HepG2 (cell line): ENCODE data around the gene ZIM2. TPM values are rescaled to one million over a fixed set of nuclear protein-coding genes. Genes with fewer than 3 reads are reported as not detected.

ENCODE experiments used
- ATAC-seq: fragments of 200-7000 bp; cut with Tn5 transposase; 3 replicates; pipeline ENCODE4 v1.9.1; 2020; ENCODE audit warnings: mild to moderate bottlenecking, moderate library complexity
- BruUV-seq: library from RNA; stranded (reverse); fragments of 400-500 nt; replicated peaks from 2 replicates; lab custom pipeline; 2021; lab: Mats Ljungman, UMichigan
- CTCF ChIA-PET: fragments of 300-600 bp; formaldehyde crosslinking; extraction: SDS; loops from one replicate; lab custom pipeline; 2021; ENCODE audit warnings: low total read pairs, inconsistent platforms, low intra/inter-chr PET ratio; lab: Yijun Ruan, JAX
- POLR2A ChIA-PET: fragments of 350-600 bp; sonication (Branson Sonifier 250); formaldehyde crosslinking; loops from one replicate; lab custom pipeline; 2020; ENCODE audit warnings: antibody characterized with exemption, inconsistent platforms; lab: Yijun Ruan, JAX
- DNase-seq: peaks from one replicate; pipeline ENCODE4 v3.0.0-alpha.2; 2015; ENCODE audit warnings: low spot score
- FAIRE-seq: peaks from 3 replicates; lab custom pipeline; 2011; peaks lifted over from hg19 to GRCh38; lab: Jason Lieb, UNC
- H2AFZ ChIP-seq: one replicate; pipeline ENCODE4 v1.6.1; 2011; ENCODE audit warnings: low read length, inconsistent platforms
- H3K27ac ChIP-seq: fragments of 300-600 bp; 3 replicates; pipeline ENCODE4 v1.8.0; 2011; ENCODE audit warnings: mixed run types, mild to moderate bottlenecking, mixed read lengths, low read length, inconsistent platforms; ENCODE audit not compliant: insufficient read depth; ENCODE audit errors: extremely low read length
- H3K27me3 ChIP-seq, 2 experiments: fragments of 200-600 bp in 1 of 2; 2 replicates in 1 of 2; 3 replicates in 1 of 2; pipeline versions ENCODE4 v1.6.0 to v1.8.0; 2011; ENCODE audit warnings: low read length in 2 of 2, mild to moderate bottlenecking in 2 of 2, moderate library complexity in 2 of 2, inconsistent platforms in 1 of 2; ENCODE audit not compliant: insufficient read depth in 2 of 2, control insufficient read depth in 1 of 2
- H3K36me3 ChIP-seq, 2 experiments: fragments of 200-600 bp in 1 of 2; replicated peaks in 1 of 2; 2 replicates in 1 of 2; 3 replicates in 1 of 2; pipeline versions ENCODE4 v1.5.1 to v1.8.0; 2011; ENCODE audit warnings: low read length in 2 of 2, inconsistent platforms in 1 of 2; ENCODE audit not compliant: insufficient read depth in 2 of 2, control insufficient read depth in 1 of 2
- H3K4me1 ChIP-seq: 2 replicates; pipeline ENCODE4 v1.5.1; 2012; ENCODE audit warnings: low read length, inconsistent platforms; ENCODE audit not compliant: insufficient read depth
- H3K4me2 ChIP-seq: 2 replicates; pipeline ENCODE4 v1.6.0; 2011; ENCODE audit warnings: low read depth, low read length, inconsistent platforms
- H3K4me3 ChIP-seq, 3 experiments: fragments of 200-600 bp in 1 of 3; sonication (generic), shearing (Covaris generic) in 1 of 3; replicated peaks in 1 of 3; 2 replicates each; pipeline ENCODE4 v1.5.1; 2011 to 2016; ENCODE audit warnings: low read length in 3 of 3, inconsistent platforms in 2 of 3, low read depth in 2 of 3, mild to moderate bottlenecking in 2 of 3, control low read depth in 1 of 3, mixed read lengths in 1 of 3; ENCODE audit not compliant: insufficient read depth in 1 of 3
- H3K79me2 ChIP-seq: one replicate; pipeline ENCODE4 v1.6.1; 2011; ENCODE audit warnings: low read length, inconsistent platforms; ENCODE audit not compliant: insufficient read depth
- H3K9ac ChIP-seq: 2 replicates; pipeline ENCODE4 v1.6.0; 2011; ENCODE audit warnings: mild to moderate bottlenecking, low read depth, low read length, inconsistent platforms; ENCODE audit not compliant: insufficient read depth
- H3K9me3 ChIP-seq: 2 replicates; pipeline ENCODE4 v1.5.1; 2012; ENCODE audit warnings: mild to moderate bottlenecking, low read length
- H4K20me1 ChIP-seq: 2 replicates; pipeline ENCODE4 v1.6.0; 2011; ENCODE audit warnings: inconsistent platforms, mild to moderate bottlenecking, low read length, moderate library complexity; ENCODE audit not compliant: insufficient read depth
- EHMT2 ChIP-seq: fragments of 200-600 bp; sonication (generic); IDR thresholded peaks from 2 replicates; pipeline ENCODE4 v1.7.0; 2017; ENCODE audit warnings: antibody characterized with exemption, low read depth, low read length, borderline replicate concordance
- KLF6 ChIP-seq: IDR thresholded peaks from 2 replicates; pipeline ENCODE4 v1.8.0; 2016; ENCODE audit warnings: missing biosample characterization, missing genetic modification reagents
- MIER2 ChIP-seq: IDR thresholded peaks from 2 replicates; pipeline ENCODE4 v1.6.1; 2016; ENCODE audit warnings: missing biosample characterization, missing genetic modification reagents
- NR2F6 ChIP-seq, 2 experiments: IDR thresholded peaks; 2 replicates each; pipeline ENCODE4 v1.6.1; 2016; ENCODE audit warnings: antibody characterized with exemption in 1 of 2, mild to moderate bottlenecking in 1 of 2
- PAF1 ChIP-seq: IDR thresholded peaks from 2 replicates; pipeline ENCODE4 v1.6.1; 2016; ENCODE audit warnings: missing genetic modification reagents, missing compliant biosample characterization
- PBX2 ChIP-seq: IDR thresholded peaks from 2 replicates; pipeline ENCODE4 v1.6.1; 2016; ENCODE audit warnings: control low read depth
- RARA ChIP-seq: IDR thresholded peaks from 2 replicates; pipeline ENCODE4 v1.6.1; 2016; ENCODE audit warnings: missing genetic modification reagents, missing compliant biosample characterization
- REST ChIP-seq, 2 experiments: IDR thresholded peaks; 2 replicates each; pipeline ENCODE4 v1.6.1; 2011 to 2012; ENCODE audit warnings: low read length in 2 of 2, borderline replicate concordance in 1 of 2, low read depth in 1 of 2, mild to moderate bottlenecking in 1 of 2, moderate library complexity in 1 of 2
- SAP130 ChIP-seq: IDR thresholded peaks from 2 replicates; pipeline ENCODE4 v1.6.1; 2016; ENCODE audit warnings: low read depth
- THAP11 ChIP-seq: IDR thresholded peaks from 2 replicates; pipeline ENCODE4 v1.6.1; 2016; ENCODE audit warnings: missing biosample characterization, missing genetic modification reagents
- ZBTB25 ChIP-seq: IDR thresholded peaks from 2 replicates; pipeline ENCODE4 v1.6.1; 2018; ENCODE audit warnings: missing genetic modification reagents
- ZNF280D ChIP-seq: sonication (generic); formaldehyde crosslinking; IDR thresholded peaks from 2 replicates; pipeline ENCODE4 v1.5.1; 2020; ENCODE audit warnings: mild to moderate bottlenecking, missing genetic modification reagents
- ZNF580 ChIP-seq: IDR thresholded peaks from 2 replicates; pipeline ENCODE4 v1.6.1; 2016; ENCODE audit warnings: low read depth, borderline replicate concordance
- ZSCAN9 ChIP-seq: IDR thresholded peaks from 2 replicates; pipeline ENCODE4 v1.6.1; 2016; ENCODE audit warnings: borderline replicate concordance
- WGBS: methylation state at CpG from one replicate; pipeline ENCODE4 v1.1.6; 2017; ENCODE audit warnings: low lambda C conversion rate; 5-methylcytosine and 5-hydroxymethylcytosine counted together
- in situ Hi-C: cut with HindIII; loops from 2 replicates; pipeline ENCODE4 v1.10.0; 2017; ENCODE audit warnings: low pct_unique_long_range_greater_than_20kb; ENCODE audit not compliant: extremely low pct_ligation_motif_present
- intact Hi-C: fragments of 100-400 bp; cut with micrococcal nuclease; formaldehyde crosslinking; loops from one replicate; pipeline ENCODE4 v1.10.0; 2022; ENCODE audit not compliant: unreplicated experiment
- polyA plus RNA-seq, 8 experiments: library from polyadenylated mRNA; depleted of rRNA in 3 of 8; stranded (reverse) in 7 of 8; unstranded in 1 of 8; fragments of >200 nt; fragmentation: Illumina TruSeq in 4 of 8; extraction: Trizol in 4 of 8; gene quantifications; 2 replicates each; pipeline versions ENCODE4 v1.2.1 to v1.2.3, GENCODE V29; 2011 to 2016; ENCODE audit warnings: low read depth in 4 of 8, missing spikeins in 1 of 8, mixed read lengths in 1 of 8; ENCODE audit not compliant: insufficient read depth in 1 of 8
- total RNA-seq, 5 experiments: library from RNA; depleted of rRNA; stranded (reverse); fragments of >200 nt; fragmentation: Illumina TruSeq; extraction: Trizol; gene quantifications; 2 replicates each; pipeline ENCODE4 v1.2.3, GENCODE V29; 2016; ENCODE audit warnings: low read depth in 1 of 5

Gene ZIM2
- total and polyA plus RNA-seq, 2 of the 13 experiments (the other 11 are each of a cell fraction or from before 2014, with no cell fraction given), result 7.2 to 10.3 TPM

- TF ChIP-seq ZBTB25 (CRISPR knock-in tag), result no peak
- peak; percentile 46; the same call in 1 of the 2 replicates for TF ChIP-seq NR2F6 (IDR thresholded peaks at IDR 0.05)
- 0 out of 2 replicates have a peak, but pooled peaks have one; percentile 25 for TF ChIP-seq NR2F6 (CRISPR knock-in tag; IDR thresholded peaks at IDR 0.05)
- 0 out of 2 replicates have a peak, but pooled peaks have one; percentile 30 for TF ChIP-seq THAP11 (CRISPR knock-in tag)
- 0 out of 2 replicates have a peak, but pooled peaks have one; percentile 38 for TF ChIP-seq KLF6 (CRISPR knock-in tag)
- peak; percentile 97 for TF ChIP-seq MIER2 (CRISPR knock-in tag)
- TF ChIP-seq SAP130 (CRISPR knock-in tag), result peak; percentile 27; the same call in 1 of the 2 replicates
- TF ChIP-seq PBX2 (CRISPR knock-in tag), result no peak
- no peak for TF ChIP-seq PAF1 (CRISPR knock-in tag)
- no peak for TF ChIP-seq ZNF580 (CRISPR knock-in tag)
- peak; percentile 67 to 96 for TF ChIP-seq REST (IDR thresholded peaks at IDR 0.05; ENCODE audit: borderline replicate concordance in 1 of 2, low read depth in 1 of 2, low read length in 2 of 2)
- TF ChIP-seq ZNF280D, result no peak
- TF ChIP-seq ZSCAN9, result 0 out of 2 replicates have a peak, but pooled peaks have one; percentile 41
- peak; percentile 39; the same call in 1 of the 2 replicates for TF ChIP-seq RARA
- TF ChIP-seq EHMT2, result peak; percentile 71; the same call in 1 of the 2 replicates
- Histone ChIP-seq H4K20me1 (no peaks in the 10 kb centered on the region), H3K27me3 (no peaks in the 10 kb centered on the region), H3K4me2 (no peak overlapping the region), H3K79me2 (no peaks in the 10 kb centered on the region), H3K36me3 (no peaks in the 10 kb centered on the region), H2AFZ (no peak overlapping the region), H3K27ac (no peak overlapping the region), H3K9ac (no peak overlapping the region), H3K4me3 (no peak overlapping the region), H3K9me3 (no peaks in the 10 kb centered on the region), H3K4me1 (no peaks in the 10 kb centered on the region)
- intact Hi-C loops (no loop called here), in situ Hi-C loops (no loop called here)
- ChIA-PET POLR2A (no interaction called here), CTCF (no interaction called here)
- no peak for DNase-seq
- ATAC-seq, result no peak
- FAIRE-seq, result no peak
- 0% methylated on average over 2 of the region's 2 CpGs for WGBS
- BruUV-seq, result no TSS peak
Observed at GRCh38 chr19:56732976-56733375, 107.5 kb downstream of the ZIM2 start.
